SHP77 treated with DMSO at 0.1 percent for 48 hours (cell line): Measurements from ENCODE around the gene PITHD1.
"Not testable (repeated sequence)": the region's sequence is repeated elsewhere in the genome, so short reads cannot be mapped to it uniquely, and the experiment has no call there.

ENCODE experiments used
- DNase-seq: peaks from one replicate; lab custom pipeline; 2025; lab: John Stamatoyannopoulos, UW

The PITHD1 gene

DNA sequence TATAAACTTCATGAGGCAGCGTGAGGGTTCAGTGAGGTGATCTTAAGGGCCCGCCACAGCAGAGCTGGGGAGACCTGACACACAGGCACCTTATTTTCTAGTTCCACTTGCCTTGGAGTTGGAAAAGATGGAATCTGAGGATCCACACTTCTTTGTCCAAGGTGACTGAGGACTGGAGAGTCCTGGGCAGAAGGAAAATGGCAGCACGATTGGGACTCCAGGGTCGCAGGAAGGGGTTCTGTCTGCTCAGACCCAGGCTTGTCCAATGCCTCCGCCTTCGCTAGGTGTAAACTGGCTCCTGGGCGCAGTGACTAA lies 21.0 kb downstream of the PITHD1 start:
- no peak for DNase-seq

DNA sequence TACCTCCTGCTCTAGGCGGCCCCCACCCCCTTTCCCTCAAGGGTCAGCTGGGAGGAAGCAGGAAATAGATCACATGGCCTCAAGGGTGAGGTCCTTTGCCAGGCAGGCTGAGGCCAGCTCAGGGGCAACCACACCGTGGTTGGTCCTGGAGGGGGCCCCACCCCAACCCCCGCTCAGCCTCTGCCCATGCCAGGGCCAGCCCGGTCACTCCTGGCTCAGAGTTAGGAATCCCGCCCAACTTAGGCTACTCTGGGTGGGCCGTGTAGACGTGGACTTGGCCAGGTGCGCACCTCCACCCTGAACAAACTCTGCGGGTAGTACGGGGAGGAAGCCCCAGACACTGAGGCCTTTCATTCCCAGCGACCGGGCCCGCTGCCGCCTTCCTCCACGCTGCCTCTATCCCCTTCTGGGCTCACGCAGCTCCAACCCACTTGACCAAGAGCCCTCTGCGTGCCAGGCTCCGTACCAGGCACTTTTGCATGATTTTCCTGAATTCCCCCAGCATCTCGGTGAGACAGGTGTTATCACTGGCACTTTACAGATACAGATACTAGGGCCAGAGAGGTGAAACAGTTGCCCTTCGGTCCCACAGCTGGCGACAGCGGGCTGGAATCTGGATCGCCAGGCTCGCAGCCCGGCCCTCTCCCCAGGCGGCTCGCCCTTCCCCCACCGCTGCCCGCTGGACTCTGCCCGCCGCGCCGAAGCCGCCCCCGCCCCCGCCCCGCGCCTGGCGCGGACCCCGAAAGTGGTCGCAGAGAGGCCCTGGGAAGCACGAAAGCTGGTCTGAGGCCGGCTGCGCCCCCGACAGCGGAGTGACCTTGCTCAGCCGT lies 21.6 kb downstream of the PITHD1 start:
- no peak for DNase-seq

DNA sequence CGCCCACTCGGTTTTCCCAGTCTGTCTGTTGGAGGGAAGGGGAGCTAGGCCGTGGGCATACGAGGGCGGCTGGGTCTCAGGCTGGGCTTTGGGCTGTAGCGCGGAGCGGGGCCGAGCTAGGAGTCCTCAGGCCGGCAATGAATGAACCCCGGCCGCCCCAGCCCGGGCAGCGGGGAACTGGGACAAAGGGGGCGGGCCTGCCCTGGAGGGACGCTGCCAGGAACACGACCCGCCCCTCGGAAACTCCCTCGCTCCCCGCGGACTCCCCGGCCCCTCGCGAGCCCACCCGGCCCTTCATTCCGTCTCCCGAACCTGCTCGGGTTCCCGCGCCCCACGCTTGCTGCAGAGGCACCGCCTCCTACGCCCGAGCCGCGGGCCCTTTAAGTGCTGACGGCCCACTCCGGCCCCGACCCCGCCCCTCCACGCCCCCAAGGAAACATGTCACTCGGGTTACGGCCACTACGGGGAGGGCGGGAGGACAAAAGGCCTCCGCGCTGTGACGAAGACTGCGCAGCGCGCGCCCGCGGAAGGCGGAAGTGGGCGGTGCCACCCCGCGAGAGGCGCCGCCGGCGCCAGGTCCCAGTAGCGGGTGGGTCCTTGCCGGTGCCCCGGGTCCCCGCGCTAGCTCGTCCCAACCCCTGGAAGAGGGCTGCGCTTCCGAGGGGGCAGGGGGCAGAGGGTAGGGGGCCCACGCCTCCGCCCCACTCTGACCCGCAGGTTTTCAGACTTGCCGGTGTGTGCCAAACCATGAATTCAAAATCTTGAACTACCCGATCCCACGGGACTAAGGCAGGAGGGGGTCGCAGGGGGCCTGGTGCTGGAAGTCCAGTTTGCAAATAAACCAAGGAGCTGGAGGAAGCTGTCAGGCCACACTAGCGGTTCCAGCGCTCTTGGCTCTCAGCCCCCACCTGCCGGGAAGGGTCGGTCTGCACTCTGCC lies 22.5 kb downstream of the PITHD1 start, which contains the start of gene GALE:
Gene GALE, minus strand, starts transcription at position 355 of the 938 bp plus-strand sequence. CDS start 1,747 bp downstream, outside the sequence.
- DNase-seq, result peak; percentile 72

DNA sequence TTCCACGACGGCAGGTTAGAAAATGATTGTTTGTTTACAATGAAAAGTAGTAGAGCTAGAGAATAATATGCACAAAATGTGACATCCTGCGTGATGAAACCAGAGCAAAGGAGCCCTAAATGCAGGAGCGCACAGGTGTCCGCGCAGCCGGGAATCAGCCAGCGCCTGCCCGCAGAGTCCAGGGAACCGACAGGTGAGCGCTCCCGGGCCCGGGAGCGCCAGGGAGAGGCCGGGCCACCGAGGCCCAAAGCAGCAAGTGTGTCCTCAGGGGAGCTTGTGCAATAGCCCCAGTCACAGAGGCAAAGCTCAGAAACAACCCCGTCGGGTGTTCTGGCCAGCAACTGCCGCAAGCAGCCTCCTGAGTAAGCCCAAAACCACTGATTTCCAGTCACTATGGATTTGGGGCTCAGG lies 23.1 kb downstream of the PITHD1 start:
- DNase-seq, result no peak

DNA sequence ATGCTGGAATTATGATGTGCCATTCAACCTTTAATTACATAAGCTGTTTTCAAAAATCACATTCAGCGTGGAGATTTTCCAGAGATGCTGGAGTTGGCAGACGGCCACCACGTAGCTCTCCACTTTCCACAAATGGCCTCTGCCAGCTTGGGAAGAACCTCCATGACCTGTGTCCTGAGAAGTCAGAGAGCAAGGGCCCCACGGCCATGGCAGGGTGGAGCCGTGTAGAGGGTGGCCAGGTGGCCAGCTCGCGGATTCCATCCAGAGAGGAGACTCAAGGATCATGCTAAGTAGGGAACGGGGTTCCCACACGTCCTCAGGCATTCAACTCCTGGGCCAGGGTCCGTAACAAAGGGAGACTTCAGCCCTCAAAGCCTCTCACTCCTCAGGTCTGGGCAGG lies 23.7 kb downstream of the PITHD1 start:
- DNase-seq, result no peak

DNA sequence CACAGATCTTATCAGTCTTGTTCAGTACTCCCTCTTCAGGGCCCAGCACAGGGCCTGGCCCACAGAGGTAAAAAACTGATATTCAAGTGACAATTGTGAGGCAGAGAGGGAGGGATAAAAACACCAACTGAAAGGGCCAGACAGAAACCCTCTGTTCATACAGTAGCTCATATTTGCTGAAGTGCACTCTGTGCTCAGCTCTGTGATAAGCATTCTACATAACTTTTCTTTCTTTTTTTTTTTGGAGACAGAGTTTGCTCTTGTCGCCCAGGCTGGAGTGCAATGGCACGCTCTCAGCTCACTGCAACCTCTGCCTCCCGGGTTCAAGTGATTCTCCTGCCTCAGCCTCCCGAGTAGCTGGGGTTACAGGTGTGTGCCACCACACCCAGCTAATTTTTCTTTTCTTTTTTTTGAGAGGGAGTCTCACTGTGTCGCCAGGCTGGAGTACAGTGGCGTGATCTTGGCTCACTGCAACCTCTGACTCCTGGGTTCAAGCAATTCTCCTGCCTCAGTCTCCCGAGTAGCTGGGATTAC lies 24.7 kb downstream of the PITHD1 start:
- DNase-seq, result not testable (repeated sequence)

DNA sequence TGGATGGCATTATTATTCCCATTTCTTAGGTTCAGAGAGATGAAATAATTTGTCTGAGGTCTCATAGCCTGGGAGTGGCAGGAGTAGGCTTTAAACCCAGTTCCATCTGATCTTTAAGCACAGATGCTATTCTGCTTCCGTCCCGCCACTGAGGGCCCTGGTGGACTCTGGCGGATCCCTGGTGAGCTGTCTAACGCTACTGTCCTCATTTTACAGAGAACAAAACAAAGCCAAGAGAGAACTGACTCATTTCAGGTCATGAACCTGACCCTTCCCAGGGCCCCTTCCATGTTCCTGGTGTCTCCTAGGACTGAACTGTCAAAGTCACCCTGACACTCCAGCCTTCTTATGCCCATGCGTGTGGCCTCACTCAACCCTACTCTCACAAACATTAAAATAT lies 25.5 kb downstream of the PITHD1 start:
- no peak for DNase-seq

DNA sequence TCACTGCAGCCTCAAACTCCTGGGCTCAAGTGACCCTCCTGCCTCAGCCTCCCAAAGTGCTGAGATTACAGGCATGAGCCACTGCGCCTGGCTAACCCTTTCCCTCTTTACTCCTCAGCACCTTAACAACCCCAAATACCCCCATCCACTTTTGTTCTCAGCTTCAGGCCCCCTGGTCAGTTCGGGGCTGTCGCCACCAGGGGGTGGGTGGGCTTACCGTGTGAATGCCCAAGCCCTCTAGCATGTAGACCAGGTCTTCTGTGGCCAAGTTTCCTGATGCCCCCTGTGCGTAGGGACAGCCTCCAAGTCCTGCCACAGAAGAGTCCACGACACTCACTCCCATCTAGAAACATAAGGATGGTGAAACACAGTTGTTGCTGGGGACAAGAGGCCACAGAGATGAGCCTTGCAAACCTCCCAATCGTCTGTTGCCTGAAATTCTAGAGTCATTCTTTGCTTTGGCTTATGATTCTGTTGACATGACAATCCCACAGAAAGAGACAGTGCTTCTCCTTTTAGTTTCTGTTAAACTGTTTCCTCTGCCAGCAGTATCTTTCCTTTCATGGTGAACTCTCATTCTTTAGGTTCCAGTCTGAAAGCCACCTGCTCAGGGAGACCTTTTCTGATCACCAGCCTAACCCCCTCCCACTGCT lies 26.1 kb downstream of the PITHD1 start:
- DNase-seq, result no peak

DNA sequence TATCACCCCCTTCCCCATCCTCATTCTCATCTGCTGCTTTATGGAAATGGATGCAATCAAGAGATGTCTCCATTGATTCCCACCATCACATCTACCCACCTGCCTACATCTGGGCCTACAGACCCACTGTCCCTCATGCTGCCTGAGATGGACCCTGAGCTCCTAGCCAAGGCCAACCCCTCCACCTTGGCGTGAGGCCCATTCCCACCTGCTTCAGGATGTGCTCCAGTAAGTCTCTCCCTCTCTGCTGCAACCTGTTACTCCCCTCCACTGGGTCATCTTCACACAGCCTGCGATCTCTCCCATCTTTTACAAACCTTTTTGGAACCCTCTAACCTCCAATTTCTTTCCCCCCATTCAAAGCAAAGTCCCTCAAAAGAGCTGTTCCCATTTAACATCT lies 26.8 kb downstream of the PITHD1 start:
- no peak for DNase-seq

DNA sequence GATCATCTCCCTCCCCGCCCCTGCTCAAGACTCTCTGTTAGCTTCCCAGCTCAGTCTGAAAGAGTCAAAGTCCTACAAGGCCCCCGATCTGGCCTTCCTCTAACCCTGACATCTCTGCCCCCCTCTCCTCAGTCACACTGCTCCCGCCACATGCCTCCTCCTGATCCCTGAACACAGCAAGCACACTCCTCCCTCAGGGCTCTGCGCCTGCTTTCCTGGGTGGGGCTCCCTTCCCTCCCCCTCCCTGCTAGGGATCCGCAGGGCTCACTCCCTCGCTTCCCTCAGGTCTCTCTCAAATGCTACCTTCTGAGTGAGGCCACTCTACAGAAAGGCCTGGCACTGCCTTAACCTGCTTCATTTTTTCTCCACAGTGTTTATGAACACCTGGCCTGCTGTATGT lies 28.1 kb downstream of the PITHD1 start:
- DNase-seq, result no peak

DNA sequence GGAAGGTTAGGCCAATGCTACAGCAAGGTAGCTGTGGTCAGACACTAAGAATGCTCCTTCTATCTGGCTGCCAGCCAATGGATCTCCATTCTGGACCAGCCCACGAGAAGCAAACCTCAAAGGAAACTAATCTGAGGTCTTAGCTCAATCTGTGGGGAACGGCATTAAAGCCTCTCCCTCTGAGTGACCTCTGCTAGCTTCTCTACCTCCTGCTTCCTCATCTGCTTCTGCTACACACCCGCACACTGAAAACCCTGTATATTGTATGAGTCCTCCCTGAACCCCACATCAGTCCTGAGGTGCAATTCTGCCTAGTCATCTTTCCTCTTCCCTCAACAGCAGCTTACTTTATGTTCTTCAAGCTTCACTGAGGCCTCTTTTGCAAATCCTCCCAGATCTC lies 29.2 kb downstream of the PITHD1 start:
- no peak for DNase-seq

DNA sequence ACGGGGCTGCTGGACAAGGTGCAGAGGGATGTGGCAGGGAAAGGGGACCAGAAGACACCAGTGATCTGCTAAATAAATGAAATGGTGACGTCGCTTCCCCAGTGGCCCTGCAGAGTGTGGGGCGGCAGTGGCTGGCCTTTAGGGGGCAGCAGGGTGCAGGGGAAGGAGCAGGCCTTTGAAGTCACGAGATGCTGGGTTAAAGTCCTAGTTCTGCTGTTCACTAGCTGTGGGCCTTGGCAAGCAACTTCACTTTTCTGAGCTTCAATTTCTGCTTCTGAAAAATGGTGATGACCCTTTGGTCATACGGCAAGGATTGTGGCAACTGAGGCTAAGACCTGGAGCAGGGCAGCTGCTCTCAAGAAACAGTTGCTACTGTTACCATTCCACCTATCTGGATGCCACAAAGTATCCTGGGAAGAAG lies 31.5 kb downstream of the PITHD1 start:
- peak; percentile 72 for DNase-seq

DNA sequence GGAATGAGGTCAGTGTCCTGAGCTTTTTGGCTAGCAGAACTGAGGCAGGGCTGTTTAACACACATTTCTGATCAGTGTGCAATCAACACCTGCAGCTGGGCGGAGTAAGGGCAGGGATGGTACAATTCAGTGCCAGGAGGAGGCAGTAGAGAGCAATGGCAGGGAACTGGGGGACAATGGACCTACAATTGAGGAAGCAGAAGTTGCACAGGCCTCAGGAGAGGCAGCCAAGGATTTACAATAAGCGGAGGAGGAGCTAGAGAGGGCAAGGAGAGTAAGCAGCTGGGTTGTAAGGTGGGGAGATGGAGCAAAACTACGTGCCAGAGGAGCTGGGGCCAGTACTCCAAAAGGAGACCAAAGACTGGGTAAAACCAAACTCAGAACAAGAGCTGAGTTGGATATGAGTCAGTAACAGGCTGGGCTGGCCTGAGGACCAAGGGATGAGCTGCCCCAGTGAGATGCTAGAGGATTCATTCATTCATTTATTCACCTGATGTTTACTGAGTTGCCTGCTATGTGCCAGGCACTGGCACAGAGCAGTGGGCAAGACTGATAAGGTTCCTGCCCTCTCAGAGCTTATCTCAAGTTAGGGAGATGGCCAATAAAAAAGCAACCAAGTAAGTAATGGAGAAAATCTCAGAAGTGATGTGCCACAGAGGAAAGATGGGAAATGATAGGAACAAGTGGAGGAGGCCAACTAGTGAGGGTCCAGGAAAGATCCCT lies 32.8 kb downstream of the PITHD1 start:
- DNase-seq, result no peak

DNA sequence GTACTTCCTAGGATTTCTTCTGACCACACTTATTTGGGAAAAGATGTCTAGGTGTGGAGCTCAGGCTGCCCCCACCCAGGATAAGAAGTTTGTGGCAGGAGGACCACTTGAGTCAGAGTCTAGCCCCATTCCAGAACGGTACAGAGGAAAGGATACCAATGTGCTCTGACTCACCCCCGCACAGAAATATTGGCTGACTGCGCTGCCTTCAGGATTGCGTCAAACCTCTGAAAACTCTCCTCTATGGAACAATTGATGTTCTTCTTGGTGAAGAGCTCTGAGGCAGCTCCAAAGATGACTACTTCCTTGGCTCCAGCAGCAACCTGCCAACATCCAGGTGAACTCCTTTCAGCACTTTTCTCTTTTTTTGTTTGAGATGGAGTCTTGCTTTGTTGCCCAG lies 35.8 kb downstream of the PITHD1 start:
- no peak for DNase-seq

DNA sequence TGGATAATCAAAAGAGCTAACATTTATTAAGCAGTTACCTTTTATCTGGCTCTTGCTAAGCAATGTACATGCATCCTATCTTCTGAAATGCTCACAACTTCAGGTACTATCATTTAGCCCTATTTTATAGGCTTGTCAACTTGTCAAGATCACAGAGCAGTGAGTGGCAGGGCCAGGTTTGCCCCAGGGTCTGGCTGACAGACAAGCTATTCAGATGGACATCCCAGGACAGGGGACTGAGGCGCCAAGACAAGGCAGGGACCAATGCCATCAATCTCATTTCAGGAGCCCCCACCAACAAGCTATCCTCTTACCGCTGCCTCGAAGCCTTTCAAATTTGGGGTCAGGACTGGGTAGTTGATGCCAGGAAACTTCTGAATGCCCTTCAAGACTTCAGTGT lies 38.1 kb downstream of the PITHD1 start:
- no peak for DNase-seq

DNA sequence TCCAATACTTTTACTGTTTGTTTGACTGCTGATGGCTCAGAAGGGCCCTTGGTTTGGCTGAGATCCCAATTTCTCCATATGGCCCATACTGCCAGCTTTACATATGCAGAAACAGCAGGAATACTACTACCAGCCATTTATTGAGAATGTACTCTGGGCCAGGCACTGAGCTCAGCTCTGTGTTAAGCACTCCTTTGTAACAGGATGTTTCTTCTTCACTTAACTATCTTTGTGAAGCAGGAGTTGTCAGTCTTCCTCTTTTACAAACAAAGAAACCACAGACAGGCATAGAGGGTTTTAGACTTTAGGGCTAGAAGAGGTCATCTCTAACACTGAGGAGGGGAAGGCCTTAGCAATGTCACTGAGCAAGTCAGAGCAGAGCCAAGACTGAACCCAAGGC lies 38.7 kb downstream of the PITHD1 start:
- DNase-seq, result no peak

DNA sequence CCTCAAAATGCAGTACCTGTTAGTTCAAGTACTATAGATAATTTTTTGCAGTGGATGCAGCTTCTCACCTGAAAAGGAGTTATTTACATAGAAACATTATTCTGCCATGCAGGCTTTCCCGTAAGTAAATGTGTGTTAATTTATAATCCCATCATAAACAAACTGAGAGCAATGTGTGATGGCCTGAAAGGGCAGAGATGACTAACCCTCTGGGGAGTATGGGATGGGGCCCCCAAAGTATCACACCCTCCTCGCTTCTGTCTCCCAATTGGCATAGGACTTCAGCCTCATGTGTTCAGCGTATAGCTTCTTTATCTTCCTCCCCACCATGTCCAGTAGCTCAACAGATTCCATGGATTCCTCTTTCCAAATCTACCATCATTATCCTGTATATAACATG lies 39.4 kb downstream of the PITHD1 start:
- DNase-seq, result no peak

DNA sequence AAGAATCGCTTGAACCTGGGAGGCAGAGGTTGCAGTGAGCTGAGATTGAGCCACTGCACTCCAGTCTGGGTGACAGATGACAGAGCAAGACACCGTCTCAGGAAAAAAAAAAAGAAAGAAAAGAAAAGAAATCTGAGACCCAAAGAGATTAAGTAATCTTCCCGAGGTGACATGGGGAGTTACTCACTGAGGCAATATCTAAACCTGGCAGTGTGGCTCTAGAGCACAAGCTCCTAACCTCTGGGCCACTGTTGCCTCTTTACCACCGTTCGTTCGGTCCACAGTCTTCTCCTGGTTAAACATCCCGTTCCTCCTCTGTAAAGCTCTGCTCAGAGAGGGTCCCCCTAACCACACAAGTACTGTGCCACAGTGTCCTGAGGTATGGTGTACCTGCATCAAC lies 45.5 kb downstream of the PITHD1 start:
- DNase-seq, result no peak

DNA sequence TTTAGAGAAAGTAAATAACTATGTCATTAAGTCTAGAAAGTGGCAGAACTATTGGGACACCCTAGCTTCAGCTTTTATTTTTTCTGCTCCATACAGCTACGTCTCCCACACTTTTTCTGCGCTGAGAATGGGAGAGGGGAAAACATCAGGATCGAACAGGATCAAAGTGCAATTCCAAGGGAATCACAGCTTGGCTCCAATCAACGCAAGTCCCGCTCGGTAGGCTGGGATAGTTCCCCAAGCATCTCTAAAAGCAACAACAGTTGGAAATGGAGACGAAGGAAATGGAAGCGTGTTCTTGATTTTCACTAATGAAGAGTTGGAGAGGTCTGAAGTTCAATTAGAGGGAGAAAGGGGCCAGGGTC lies 46.5 kb downstream of the PITHD1 start:
- no peak for DNase-seq

DNA sequence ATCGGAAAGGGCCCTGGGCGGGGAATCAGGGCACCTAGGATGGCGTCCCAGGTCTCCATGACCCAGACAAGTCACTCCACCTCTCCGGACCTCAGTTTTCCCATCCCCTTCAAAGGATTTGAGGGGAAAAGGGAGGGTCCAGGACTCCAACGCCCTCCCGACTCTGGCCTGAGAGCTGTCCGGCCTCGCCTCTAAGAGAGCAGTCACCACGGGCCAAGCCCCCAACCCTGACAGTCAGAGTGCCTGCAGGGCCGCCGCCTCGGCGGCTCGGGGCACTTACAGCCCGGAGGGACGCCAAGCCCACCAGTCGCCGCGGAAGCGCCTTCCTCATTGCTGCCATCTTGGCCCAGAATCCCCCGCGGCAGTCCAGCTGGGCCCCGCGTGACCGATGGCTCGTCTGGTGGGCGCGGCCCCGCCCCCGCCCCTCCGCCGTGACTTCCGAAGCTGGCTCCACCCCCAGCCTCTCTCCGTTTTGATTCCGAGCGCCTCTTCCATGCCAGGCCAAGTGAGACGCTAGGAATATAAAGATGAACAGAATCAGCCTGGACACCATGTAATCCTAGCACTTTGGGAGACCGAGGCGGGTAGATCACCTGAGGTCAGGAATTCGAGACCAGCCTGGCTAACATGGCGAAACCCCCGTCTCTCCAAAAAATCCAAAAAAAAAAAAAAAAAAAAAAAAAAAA lies 47.0 kb downstream of the PITHD1 start, which contains the start of gene HMGCL:
Gene HMGCL, minus strand, starts transcription at position 354 of the 686 bp plus-strand sequence. Its CDS starts 14 bp downstream, at position 340.
- DNase-seq, result peak; percentile 49
